Fibroblast of lung (primary cell): ENCODE data around the gene MEIS2. TPM values are rescaled to one million over a fixed set of nuclear protein-coding genes. Genes with fewer than 3 reads are reported as not detected.

Experiments
- DNase-seq, 2 donors: peaks; one replicate each; pipeline versions ENCODE4 v3.0.0 to v3.0.0-alpha.2; 2010; ENCODE audit warnings: low read depth in 2 of 2
- H2AFZ ChIP-seq: 2 replicates; pipeline ENCODE4 v1.5.1; 2012; ENCODE audit warnings: low read length, control low read depth, inconsistent platforms
- H3K27ac ChIP-seq: 2 replicates; pipeline ENCODE4 v1.5.1; 2011; ENCODE audit warnings: low read length, control low read depth; ENCODE audit not compliant: insufficient read depth
- H3K27me3 ChIP-seq: 2 replicates; pipeline ENCODE4 v1.5.1; 2011; ENCODE audit warnings: mild to moderate bottlenecking, low read length; ENCODE audit not compliant: control insufficient read depth, insufficient read depth
- H3K36me3 ChIP-seq: 2 replicates; pipeline ENCODE4 v1.5.1; 2011; ENCODE audit warnings: low read length; ENCODE audit not compliant: control insufficient read depth, insufficient read depth
- H3K4me1 ChIP-seq: 2 replicates; pipeline ENCODE4 v1.5.1; 2011; ENCODE audit warnings: low read length; ENCODE audit not compliant: control insufficient read depth, insufficient read depth; ENCODE audit errors: extremely low read depth
- H3K4me2 ChIP-seq: 2 replicates; pipeline ENCODE4 v1.5.1; 2011; ENCODE audit warnings: low read length, control low read depth; ENCODE audit not compliant: insufficient read depth; ENCODE audit errors: extremely low read depth
- H3K4me3 ChIP-seq, 4 experiments: fragments of 200-600 bp in 1 of 4; sonication (generic) in 1 of 4; replicated peaks in 1 of 4; 2 replicates each; pipeline ENCODE4 v1.5.1; 2011 to 2016; ENCODE audit warnings: low read length in 4 of 4, low read depth in 3 of 4, mild to moderate bottlenecking in 3 of 4, control low read depth in 2 of 4, inconsistent platforms in 1 of 4, mixed read lengths in 1 of 4; ENCODE audit not compliant: insufficient read depth in 1 of 4; ENCODE audit errors: control extremely low read depth in 1 of 4
- H3K79me2 ChIP-seq: 2 replicates; pipeline ENCODE4 v1.5.1; 2012; ENCODE audit warnings: mild to moderate bottlenecking, low read length, inconsistent platforms; ENCODE audit not compliant: control insufficient read depth, insufficient read depth
- H3K9ac ChIP-seq: 2 replicates; pipeline ENCODE4 v1.5.1; 2011; ENCODE audit warnings: mild to moderate bottlenecking, low read length, control low read depth; ENCODE audit not compliant: insufficient read depth
- H3K9me3 ChIP-seq: 2 replicates; pipeline ENCODE4 v1.5.1; 2012; ENCODE audit warnings: low read depth, low read length; ENCODE audit not compliant: control insufficient read depth, insufficient read depth
- H4K20me1 ChIP-seq: 2 replicates; pipeline ENCODE4 v1.5.1; 2011; ENCODE audit warnings: low read length; ENCODE audit not compliant: control insufficient read depth, insufficient read depth; ENCODE audit errors: extremely low read depth
- CTCF ChIP-seq, 2 donors: IDR thresholded peaks in 1 of 2; conservative IDR thresholded peaks in 1 of 2; 1 replicate in 1 of 2; 2 replicates in 1 of 2; pipeline ENCODE4 v1.5.1; 2011 to 2012; ENCODE audit warnings: low read length in 2 of 2, control low read depth in 1 of 2, inconsistent platforms in 1 of 2, low read depth in 1 of 2, mild to moderate bottlenecking in 1 of 2
- EZH2 ChIP-seq: IDR thresholded peaks from 2 replicates; pipeline ENCODE4 v1.5.1; 2012; ENCODE audit warnings: low read length, control low read depth, mild to moderate bottlenecking; ENCODE audit errors: missing control alignments
- polyA plus RNA-seq, 2 donors: library from polyadenylated mRNA; depleted of rRNA in 1 of 2; stranded (reverse) in 1 of 2; unstranded in 1 of 2; fragments of >200 nt; gene quantifications; 2 replicates each; pipeline ENCODE4 v1.2.1, GENCODE V29; 2011 to 2012; ENCODE audit warnings: missing spikeins in 1 of 2
- total RNA-seq: library from RNA; depleted of rRNA; stranded (reverse); fragments of >200 nt; gene quantifications from 2 replicates; pipeline ENCODE4 v1.2.1, GENCODE V29; 2014

The MEIS2 gene
- total and polyA plus RNA-seq, 2 donors (not counting 1 experiment from before 2014, with no cell fraction given), result 31.0 to 37.1 TPM

GRCh38 chr15:36867436-36867835, 232.9 kb downstream of the MEIS2 start:
- no peaks in the 10 kb centered on the region for H3K9me3 ChIP-seq
- no peaks in the 10 kb centered on the region for H3K27me3 ChIP-seq
- no peaks in the 10 kb centered on the region for H3K4me1 ChIP-seq
- no peak overlapping the region for H3K4me3 ChIP-seq
- no peak for TF ChIP-seq EZH2
- no peak for TF ChIP-seq CTCF (conservative IDR thresholded peaks at IDR 0.05 in 1 of 2, IDR thresholded peaks at IDR 0.05 in 1 of 2; ENCODE audit: low read depth in 1 of 2, low read length in 2 of 2)
- H3K36me3 ChIP-seq, result no peaks in the 10 kb centered on the region
- no peak overlapping the region for H3K27ac ChIP-seq
- H3K79me2 ChIP-seq, result no peaks in the 10 kb centered on the region
- no peaks in the 10 kb centered on the region for H4K20me1 ChIP-seq
- no peak overlapping the region for H2AFZ ChIP-seq
- H3K4me2 ChIP-seq, result no peak overlapping the region
- no peak for DNase-seq
- H3K9ac ChIP-seq, result no peak overlapping the region

GRCh38 chr15:36866896-36867295, 233.5 kb downstream of the MEIS2 start:
- no peak overlapping the region for H3K4me3 ChIP-seq
- no peak overlapping the region for H3K9ac ChIP-seq
- H3K4me2 ChIP-seq, result no peak overlapping the region
- TF ChIP-seq EZH2 (no peak), CTCF (conservative IDR thresholded peaks at IDR 0.05 in 1 of 2, IDR thresholded peaks at IDR 0.05 in 1 of 2; ENCODE audit: low read depth in 1 of 2, low read length in 2 of 2) (no peak)
- H2AFZ ChIP-seq, result no peak overlapping the region
- H3K4me1 ChIP-seq, result no peaks in the 10 kb centered on the region
- H3K27me3 ChIP-seq, result no peaks in the 10 kb centered on the region
- H3K27ac ChIP-seq, result no peak overlapping the region
- no peaks in the 10 kb centered on the region for H4K20me1 ChIP-seq
- no peaks in the 10 kb centered on the region for H3K9me3 ChIP-seq
- H3K79me2 ChIP-seq, result no peaks in the 10 kb centered on the region
- DNase-seq, result no peak
- H3K36me3 ChIP-seq, result no peaks in the 10 kb centered on the region

GRCh38 chr15:36863570-36863969, 236.8 kb downstream of the MEIS2 start:
- Histone ChIP-seq H4K20me1 (no peaks in the 10 kb centered on the region), H3K79me2 (no peaks in the 10 kb centered on the region), H2AFZ (no peak overlapping the region), H3K27me3 (no peaks in the 10 kb centered on the region), H3K9me3 (no peaks in the 10 kb centered on the region), H3K4me1 (no peaks in the 10 kb centered on the region), H3K36me3 (no peaks in the 10 kb centered on the region), H3K9ac (no peak overlapping the region), H3K4me2 (no peak overlapping the region), H3K27ac (no peak overlapping the region), H3K4me3 (no peak overlapping the region)
- DNase-seq, result peak; percentile 17 to 42
- TF ChIP-seq CTCF (conservative IDR thresholded peaks at IDR 0.05 in 1 of 2, IDR thresholded peaks at IDR 0.05 in 1 of 2; ENCODE audit: low read depth in 1 of 2, low read length in 2 of 2), result no peak
- TF ChIP-seq EZH2, result no peak
